SK-N-SH (cell line): ENCODE data around the gene NSMCE1. TPM values are rescaled to one million over a fixed set of nuclear protein-coding genes. Genes with fewer than 3 reads are reported as not detected.

ENCODE experiments used
- CTCF ChIA-PET: fragments of 300-600, 350-600 bp; formaldehyde crosslinking; extraction: SDS; loops from one replicate; lab custom pipeline; 2021; lab: Yijun Ruan, JAX
- POLR2A ChIA-PET: fragments of 350-600 bp; sonication (Branson Sonifier 250); formaldehyde crosslinking; extraction: SDS; loops from one replicate; lab custom pipeline; 2020; ENCODE audit warnings: antibody characterized with exemption, inconsistent platforms; lab: Yijun Ruan, JAX
- DNase-seq: peaks from one replicate; pipeline ENCODE4 v3.0.0; 2012
- H2AFZ ChIP-seq: fragments of 200-600 bp; sonication (generic); 2 replicates; pipeline ENCODE4 v1.8.1; 2016; ENCODE audit warnings: antibody characterized with exemption, mild to moderate bottlenecking, low read depth
- H3F3A ChIP-seq: fragments of 200-600 bp; sonication (generic); replicated peaks from 2 replicates; pipeline ENCODE3; 2016; ENCODE audit warnings: antibody characterized with exemption, mild to moderate bottlenecking; ENCODE audit not compliant: insufficient read depth
- H3K27ac ChIP-seq, 2 experiments: fragments of 200-500 bp in 1 of 2; fragments of 200-600 bp in 1 of 2; sonication (Bioruptor generic) in 1 of 2; sonication (generic), shearing (Covaris generic) in 1 of 2; 2 replicates each; pipeline versions ENCODE4 v1.5.1 to v1.6.1; 2014 to 2016; ENCODE audit warnings: low read depth in 2 of 2, inconsistent platforms in 1 of 2, low read length in 1 of 2, mild to moderate bottlenecking in 1 of 2, mixed read lengths in 1 of 2
- H3K27me3 ChIP-seq: fragments of 200-600 bp; sonication (generic), shearing (Covaris generic); 2 replicates; pipeline ENCODE4 v1.6.1; 2016; ENCODE audit warnings: mixed run types; ENCODE audit not compliant: insufficient read depth
- H3K36me3 ChIP-seq, 2 experiments: fragments of 200-500 bp in 1 of 2; fragments of 200-600 bp in 1 of 2; sonication (Bioruptor generic) in 1 of 2; sonication (generic) in 1 of 2; replicated peaks in 1 of 2; 2 replicates each; pipeline versions ENCODE3 to v1.5.1; 2014 to 2016; ENCODE audit warnings: low read length in 1 of 2, mild to moderate bottlenecking in 1 of 2; ENCODE audit not compliant: insufficient read depth in 2 of 2, control insufficient read depth in 1 of 2
- H3K4me1 ChIP-seq, 2 experiments: fragments of 200-500 bp in 1 of 2; fragments of 200-600 bp in 1 of 2; sonication (Bioruptor generic) in 1 of 2; sonication (generic), shearing (Covaris generic) in 1 of 2; 2 replicates each; pipeline versions ENCODE4 v1.5.1 to v1.6.1; 2014 to 2016; ENCODE audit warnings: low read depth in 1 of 2, low read length in 1 of 2, mixed run types in 1 of 2; ENCODE audit not compliant: insufficient read depth in 2 of 2, control insufficient read depth in 1 of 2
- H3K4me2 ChIP-seq: fragments of 200-600 bp; sonication (generic), shearing (Covaris generic); 2 replicates; pipeline ENCODE4 v1.6.1; 2017; ENCODE audit warnings: mixed run types
- H3K4me3 ChIP-seq, 2 experiments: fragments of 200-500 bp in 1 of 2; fragments of 200-600 bp in 1 of 2; sonication (Bioruptor generic) in 1 of 2; sonication (generic), shearing (Covaris generic) in 1 of 2; 2 replicates each; pipeline versions ENCODE4 v1.5.1 to v1.8.1; 2014 to 2016; ENCODE audit warnings: low read depth in 2 of 2, inconsistent platforms in 1 of 2, low read length in 1 of 2, mild to moderate bottlenecking in 1 of 2, mixed read lengths in 1 of 2, moderate library complexity in 1 of 2
- H3K79me2 ChIP-seq: fragments of 200-600 bp; sonication (generic); 2 replicates; pipeline ENCODE4 v1.8.1; 2017; ENCODE audit warnings: mild to moderate bottlenecking; ENCODE audit not compliant: insufficient read depth
- H3K9ac ChIP-seq: fragments of 200-600 bp; sonication (generic); 2 replicates; pipeline ENCODE4 v1.6.1; 2017; ENCODE audit warnings: mixed run types
- H3K9me2 ChIP-seq: fragments of 200-600 bp; sonication (generic); 2 replicates; pipeline ENCODE4 v1.6.1; 2017; ENCODE audit warnings: mixed run types
- H3K9me3 ChIP-seq: fragments of 200-600 bp; sonication (generic); 2 replicates; pipeline ENCODE4 v1.6.1; 2017; ENCODE audit warnings: mixed run types, mild to moderate bottlenecking, moderate library complexity
- H4K20me1 ChIP-seq: fragments of 200-600 bp; sonication (generic); 2 replicates; pipeline ENCODE4 v1.6.1; 2017; ENCODE audit warnings: mild to moderate bottlenecking, mixed run types; ENCODE audit not compliant: insufficient read depth
- CHD2 ChIP-seq: fragments of 150-350 bp; IDR thresholded peaks from 2 replicates; pipeline ENCODE4 v1.6.1; 2018; ENCODE audit warnings: low read length; ENCODE audit not compliant: partially characterized antibody
- JUND ChIP-seq: IDR thresholded peaks from 2 replicates; pipeline ENCODE4 v1.4.0; 2012
- MEF2A ChIP-seq: IDR thresholded peaks from 2 replicates; pipeline ENCODE4 v1.4.0; 2012; ENCODE audit warnings: low read depth, borderline replicate concordance
- NFIC ChIP-seq: IDR thresholded peaks from 2 replicates; pipeline ENCODE4 v1.4.0; 2012; ENCODE audit warnings: borderline replicate concordance
- RCOR1 ChIP-seq: fragments of 150-350 bp; IDR thresholded peaks from 2 replicates; pipeline ENCODE4 v1.6.1; 2017; ENCODE audit warnings: antibody characterized with exemption, low read length
- RFX5 ChIP-seq: IDR thresholded peaks from 2 replicates; pipeline ENCODE4 v1.6.1; 2012; ENCODE audit warnings: mild to moderate bottlenecking, improper control_type of control experiment, low read length
- RXRA ChIP-seq: IDR thresholded peaks from 2 replicates; pipeline ENCODE4 v1.4.0; 2012; ENCODE audit warnings: low read depth, mild to moderate bottlenecking, borderline replicate concordance
- SIN3A ChIP-seq: IDR thresholded peaks from 2 replicates; pipeline ENCODE4 v1.6.1; 2012; ENCODE audit warnings: low read depth, mild to moderate bottlenecking, low read length, moderate library complexity, borderline replicate concordance
- SMC3 ChIP-seq: IDR thresholded peaks from 2 replicates; pipeline ENCODE4 v1.6.1; 2012; ENCODE audit warnings: low read depth, low read length, improper control_type of control experiment
- TEAD4 ChIP-seq: IDR thresholded peaks from 2 replicates; pipeline ENCODE4 v1.4.0; 2012; ENCODE audit warnings: mild to moderate bottlenecking, borderline replicate concordance; ENCODE audit not compliant: insufficient read depth
- WGBS: methylation state at CpG from one replicate; pipeline ENCODE4 v1.1.6; 2017; ENCODE audit warnings: low lambda C conversion rate; 5-methylcytosine and 5-hydroxymethylcytosine counted together
- polyA plus RNA-seq, 3 experiments: library from polyadenylated mRNA; depleted of rRNA; stranded (reverse); fragments of >200 nt; gene quantifications; 2 replicates each; pipeline ENCODE4 v1.2.3, GENCODE V29; 2012
- TF ChIP-seq, protein P1 (sequence below): IDR thresholded peaks from 2 replicates; pipeline ENCODE4 v1.6.1; 2012; ENCODE audit warnings: mild to moderate bottlenecking, low read depth, low read length, moderate library complexity

The NSMCE1 gene
- polyA plus RNA-seq, 1 of the 3 experiments (the other 2 are of a cell fraction): 39.8 TPM

GRCh38 chr16:27237219-27238015, 31.2 kb downstream of the NSMCE1 start:
- Histone ChIP-seq H3K4me2 (no peak overlapping the region), H3K9ac (no peak overlapping the region)

DNA sequence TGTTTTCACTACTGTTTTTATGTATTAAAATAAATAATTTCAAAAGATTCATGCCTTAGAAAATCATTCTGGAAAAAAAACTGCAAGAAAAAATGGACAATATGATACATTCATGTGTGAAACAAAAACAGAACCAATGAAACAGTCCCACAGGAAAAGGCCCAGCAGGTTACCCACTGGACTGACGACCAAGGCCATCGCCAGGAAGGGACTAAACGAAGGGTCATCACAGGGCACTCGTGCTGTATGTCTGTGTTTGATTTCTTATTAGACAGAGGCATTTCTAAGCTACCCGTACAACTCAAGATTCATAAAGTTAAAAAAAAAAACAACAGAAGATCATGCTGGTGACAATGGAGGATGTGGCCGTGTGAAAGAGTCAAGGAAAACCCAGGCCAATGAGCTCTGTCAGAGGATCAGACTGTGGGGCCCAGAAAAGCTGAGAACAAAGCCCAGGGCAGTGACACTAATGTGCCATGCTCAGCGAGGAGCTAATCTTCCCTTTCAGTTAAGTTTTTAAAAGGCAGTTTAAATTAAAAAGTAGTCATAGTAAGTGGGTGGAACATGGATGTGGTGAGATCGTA, 31.8 kb downstream of the NSMCE1 start:
- no peaks in the 10 kb centered on the region for H3K9me2 ChIP-seq
- H3K4me2 ChIP-seq: no peak overlapping the region
- no peak for DNase-seq
- H3K36me3 ChIP-seq: peaks cover 0 to 14% of the 10 kb centered on the region in 2 experiments
- CTCF ChIA-PET: interaction anchor here (1.1 to 7.2 kb wide), 7 partner anchors 9 to 214 kb away, joined by 3 to 104 read pairs (median 27); no protein-coding TSS in a partner anchor
- H3K9ac ChIP-seq: no peak overlapping the region
- no peaks in the 10 kb centered on the region for H3K79me2 ChIP-seq
- no peaks in the 10 kb centered on the region for H3K9me3 ChIP-seq
- no peak overlapping the region for H2AFZ ChIP-seq
- H3K27me3 ChIP-seq: no peaks in the 10 kb centered on the region
- H3K27ac ChIP-seq: peak overlapping the region in 1 of 2 experiments; percentile 71; a peak in 1 of 4 replicates
- peaks cover 30 to 31% of the 10 kb centered on the region in 2 experiments; a peak in 3 of 4 replicates for H3K4me1 ChIP-seq
- H3K4me3 ChIP-seq: no peak overlapping the region
- H4K20me1 ChIP-seq: no peaks in the 10 kb centered on the region
- POLR2A ChIA-PET: interaction anchor here (0.9 kb wide), 1 partner anchor 24 kb away, joined by 4 read pairs; no protein-coding TSS in a partner anchor
- no peak for TF ChIP-seq CHD2
- H3F3A ChIP-seq: peaks cover 3% of the 10 kb centered on the region
- 92% methylated on average over 8 of the region's 8 CpGs for WGBS

More at GRCh38 chr16:27237219-27238015, 31.2 kb downstream of the NSMCE1 start:
- CTCF ChIA-PET: interaction anchor here (1.1 to 6.3 kb wide), 6 partner anchors 8 to 214 kb away, joined by 3 to 104 read pairs (median 15); no protein-coding TSS in a partner anchor
- DNase-seq: peak; percentile 68
- TF ChIP-seq JUND (no peak), MEF2A (no peak), SMC3 (no peak), TEAD4 (no peak), SIN3A (no peak), NFIC (no peak), RXRA (no peak), RCOR1 (no peak), RFX5 (no peak)
- TF ChIP-seq, protein P1, sequence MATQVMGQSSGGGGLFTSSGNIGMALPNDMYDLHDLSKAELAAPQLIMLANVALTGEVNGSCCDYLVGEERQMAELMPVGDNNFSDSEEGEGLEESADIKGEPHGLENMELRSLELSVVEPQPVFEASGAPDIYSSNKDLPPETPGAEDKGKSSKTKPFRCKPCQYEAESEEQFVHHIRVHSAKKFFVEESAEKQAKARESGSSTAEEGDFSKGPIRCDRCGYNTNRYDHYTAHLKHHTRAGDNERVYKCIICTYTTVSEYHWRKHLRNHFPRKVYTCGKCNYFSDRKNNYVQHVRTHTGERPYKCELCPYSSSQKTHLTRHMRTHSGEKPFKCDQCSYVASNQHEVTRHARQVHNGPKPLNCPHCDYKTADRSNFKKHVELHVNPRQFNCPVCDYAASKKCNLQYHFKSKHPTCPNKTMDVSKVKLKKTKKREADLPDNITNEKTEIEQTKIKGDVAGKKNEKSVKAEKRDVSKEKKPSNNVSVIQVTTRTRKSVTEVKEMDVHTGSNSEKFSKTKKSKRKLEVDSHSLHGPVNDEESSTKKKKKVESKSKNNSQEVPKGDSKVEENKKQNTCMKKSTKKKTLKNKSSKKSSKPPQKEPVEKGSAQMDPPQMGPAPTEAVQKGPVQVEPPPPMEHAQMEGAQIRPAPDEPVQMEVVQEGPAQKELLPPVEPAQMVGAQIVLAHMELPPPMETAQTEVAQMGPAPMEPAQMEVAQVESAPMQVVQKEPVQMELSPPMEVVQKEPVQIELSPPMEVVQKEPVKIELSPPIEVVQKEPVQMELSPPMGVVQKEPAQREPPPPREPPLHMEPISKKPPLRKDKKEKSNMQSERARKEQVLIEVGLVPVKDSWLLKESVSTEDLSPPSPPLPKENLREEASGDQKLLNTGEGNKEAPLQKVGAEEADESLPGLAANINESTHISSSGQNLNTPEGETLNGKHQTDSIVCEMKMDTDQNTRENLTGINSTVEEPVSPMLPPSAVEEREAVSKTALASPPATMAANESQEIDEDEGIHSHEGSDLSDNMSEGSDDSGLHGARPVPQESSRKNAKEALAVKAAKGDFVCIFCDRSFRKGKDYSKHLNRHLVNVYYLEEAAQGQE: no peak
- Histone ChIP-seq H3K4me1 (peaks cover 31 to 36% of the 10 kb centered on the region in 2 experiments; a peak in 3 of 4 replicates), H2AFZ (no peak overlapping the region), H3K36me3 (peaks cover 0 to 8% of the 10 kb centered on the region in 2 experiments), H4K20me1 (no peaks in the 10 kb centered on the region), H3K9me3 (no peaks in the 10 kb centered on the region), H3F3A (peaks cover 3% of the 10 kb centered on the region), H3K4me3 (no peak overlapping the region), H3K27me3 (no peaks in the 10 kb centered on the region), H3K27ac (peak overlapping the region in 1 of 2 experiments; percentile 71; a peak in 2 of 4 replicates), H3K9me2 (no peaks in the 10 kb centered on the region), H3K79me2 (no peaks in the 10 kb centered on the region)
- whole genome bisulfite sequencing: 87% methylated on average over 18 of the region's 22 CpGs
- POLR2A ChIA-PET: interaction anchor here (0.9 kb wide), 1 partner anchor 25 kb away, joined by 4 read pairs; no protein-coding TSS in a partner anchor
